CD8-positive, alpha-beta memory T cell (primary cell): ENCODE measurements around the gene MYO7B. TPM values are rescaled to one million over a fixed set of nuclear protein-coding genes. Genes with fewer than 3 reads are reported as not detected.

ENCODE experiments used
- CTCF ChIA-PET: fragments of 350-600 bp; sonication (Branson Sonifier 250); formaldehyde crosslinking; loops from one replicate; lab custom pipeline; 2021; ENCODE audit warnings: antibody characterized with exemption; lab: Charles Lee
- POLR2A ChIA-PET: fragments of 350-600 bp; sonication (Branson Sonifier 250); formaldehyde crosslinking; loops from one replicate; lab custom pipeline; 2021; ENCODE audit warnings: antibody characterized with exemption; lab: Charles Lee
- DNase-seq, 5 donors: peaks; one replicate each; pipeline versions ENCODE4 v3.0.0 to v3.0.0-alpha.2; 2020 to 2022; ENCODE audit warnings: mixed read lengths in 1 of 5
- H3K27ac ChIP-seq: one replicate; pipeline ENCODE4 v1.7.0; 2013; ENCODE audit warnings: low read depth, mild to moderate bottlenecking, low read length, moderate library complexity
- H3K27me3 ChIP-seq: 2 replicates; pipeline ENCODE4 v1.7.0; 2013; ENCODE audit warnings: low read length, mild to moderate bottlenecking; ENCODE audit not compliant: insufficient read depth, poor library complexity, severe bottlenecking
- H3K36me3 ChIP-seq: 2 replicates; pipeline ENCODE4 v1.7.0; 2013; ENCODE audit warnings: mild to moderate bottlenecking, low read length, moderate library complexity; ENCODE audit not compliant: insufficient read depth
- H3K4me1 ChIP-seq: 2 replicates; pipeline ENCODE4 v1.7.0; 2013; ENCODE audit warnings: mild to moderate bottlenecking, low read length, moderate library complexity; ENCODE audit not compliant: insufficient read depth
- H3K4me3 ChIP-seq: 2 replicates; pipeline ENCODE4 v1.7.0; 2013; ENCODE audit warnings: mild to moderate bottlenecking, low read length
- H3K9me3 ChIP-seq: 2 replicates; pipeline ENCODE4 v1.7.0; 2013; ENCODE audit warnings: mild to moderate bottlenecking, low read length
- H3K27ac Mint-ChIP-seq, 8 donors: one replicate each; pipeline ENCODE4 v1.8.0; 2020 to 2021; ENCODE audit warnings: mixed read lengths in 8 of 8, mild to moderate bottlenecking in 6 of 8, inconsistent platforms in 3 of 8, moderate library complexity in 3 of 8
- H3K27me3 Mint-ChIP-seq, 2 donors: one replicate each; pipeline ENCODE4 v1.8.0; 2020 to 2021; ENCODE audit warnings: mixed read lengths in 2 of 2, mild to moderate bottlenecking in 1 of 2, moderate library complexity in 1 of 2
- H3K36me3 Mint-ChIP-seq, 3 donors: one replicate each; pipeline ENCODE4 v1.8.0; 2020 to 2021; ENCODE audit warnings: mixed read lengths in 3 of 3, inconsistent platforms in 1 of 3, mild to moderate bottlenecking in 1 of 3
- H3K4me1 Mint-ChIP-seq, 3 donors: one replicate each; pipeline ENCODE4 v1.8.0; 2020 to 2021; ENCODE audit warnings: mixed read lengths in 3 of 3, inconsistent platforms in 1 of 3, mild to moderate bottlenecking in 1 of 3
- H3K4me3 Mint-ChIP-seq, 7 donors: one replicate each; pipeline ENCODE4 v1.8.0; 2020 to 2021; ENCODE audit warnings: mixed read lengths in 7 of 7, mild to moderate bottlenecking in 6 of 7, moderate library complexity in 4 of 7, inconsistent platforms in 2 of 7
- H3K9me3 Mint-ChIP-seq, 5 donors: one replicate each; pipeline ENCODE4 v1.8.0; 2020 to 2022; ENCODE audit warnings: mixed read lengths in 5 of 5, mild to moderate bottlenecking in 3 of 5, moderate library complexity in 2 of 5, inconsistent platforms in 1 of 5
- polyA plus RNA-seq: library from polyadenylated mRNA; unstranded; fragments of 300-500 nt; fragmentation: Illumina TruSeq; gene quantifications from one replicate; pipeline ENCODE4 v1.2.3, GENCODE V29; 2021
- total RNA-seq, 2 experiments: library from RNA; stranded (reverse); gene quantifications; one replicate each; pipeline ENCODE4 v1.2.3, GENCODE V29; 2021

MYO7B gene
- total and polyA plus RNA-seq, 3 experiments from 2014 or later = not detected

DNA sequence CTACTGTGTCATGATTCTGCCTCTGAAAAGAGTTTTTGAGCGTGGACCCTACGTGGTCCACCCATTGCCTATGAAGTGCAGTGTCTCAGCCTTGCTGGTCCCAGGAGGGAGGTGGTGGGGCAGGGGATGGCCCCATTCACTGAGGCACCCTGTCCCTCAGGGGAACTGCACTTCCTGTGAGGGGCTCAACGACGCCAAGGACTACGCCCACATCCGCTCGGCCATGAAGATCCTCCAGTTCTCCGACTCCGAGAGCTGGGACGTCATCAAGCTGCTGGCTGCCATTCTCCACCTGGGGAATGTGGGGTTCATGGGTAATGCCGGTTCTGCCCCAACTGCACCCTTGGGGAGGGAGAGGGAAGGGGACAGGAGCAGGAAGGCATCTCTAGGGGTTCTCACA lies 42.5 kb downstream of the MYO7B start:
- POLR2A ChIA-PET = no interaction called here
- no peak for DNase-seq
- H3K27me3 ChIP-seq = peaks cover 3% of the 10 kb centered on the region
- no peak overlapping the region for H3K4me3 ChIP-seq
- no peaks in the 10 kb centered on the region for H3K36me3 ChIP-seq
- peaks cover 0 to 5% (median 3%) of the 10 kb centered on the region in 3 donors for H3K4me1 Mint-ChIP-seq
- peaks cover 7% of the 10 kb centered on the region for H3K4me1 ChIP-seq
- H3K9me3 ChIP-seq = no peaks in the 10 kb centered on the region
- H3K27me3 Mint-ChIP-seq = peaks cover 2 to 6% of the 10 kb centered on the region in 2 donors
- peak overlapping the region in 1 of 8 donors; percentile 57 for H3K27ac Mint-ChIP-seq
- no peak overlapping the region for H3K4me3 Mint-ChIP-seq
- no peak overlapping the region for H3K27ac ChIP-seq
- no peaks in the 10 kb centered on the region for H3K9me3 Mint-ChIP-seq
- CTCF ChIA-PET = no interaction called here
- H3K36me3 Mint-ChIP-seq = no peaks in the 10 kb centered on the region

- no peak overlapping the region for H3K27ac Mint-ChIP-seq
- H3K36me3 Mint-ChIP-seq = no peaks in the 10 kb centered on the region
- H3K4me3 Mint-ChIP-seq = no peak overlapping the region
- H3K27me3 Mint-ChIP-seq = peaks cover 2 to 7% of the 10 kb centered on the region in 2 donors
- Histone ChIP-seq H3K4me3 (no peak overlapping the region), H3K36me3 (no peaks in the 10 kb centered on the region), H3K27ac (no peak overlapping the region), H3K9me3 (no peaks in the 10 kb centered on the region), H3K27me3 (peaks cover 3% of the 10 kb centered on the region), H3K4me1 (peaks cover 7% of the 10 kb centered on the region)
- no peak for DNase-seq
- no peaks in the 10 kb centered on the region for H3K9me3 Mint-ChIP-seq
- CTCF ChIA-PET = no interaction called here
- peaks cover 0 to 5% (median 3%) of the 10 kb centered on the region in 3 donors for H3K4me1 Mint-ChIP-seq
- POLR2A ChIA-PET = no interaction called here
Observed at GRCh38 chr2:127578411-127578810, 42.9 kb downstream of the MYO7B start.

DNA sequence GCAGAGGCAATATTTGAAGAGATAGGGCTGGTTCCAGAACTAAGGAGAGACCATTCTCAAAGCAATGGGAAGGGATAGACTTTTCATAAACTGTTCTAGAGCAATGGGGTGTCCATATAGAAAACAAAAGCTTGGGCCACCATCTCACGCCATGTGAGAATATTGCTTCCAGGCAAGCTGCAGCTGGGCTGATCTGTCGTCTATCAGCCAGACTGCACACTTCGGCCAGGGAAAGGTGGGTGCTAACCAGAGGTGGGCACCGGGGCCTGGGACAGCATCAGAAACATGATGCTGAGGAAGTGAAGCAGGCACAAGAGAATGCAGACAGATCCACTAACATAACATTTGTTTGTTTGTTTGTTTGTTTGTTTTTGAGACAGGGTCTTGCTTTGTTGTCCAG lies 43.7 kb downstream of the MYO7B start:
- H3K27me3 Mint-ChIP-seq = peaks cover 2 to 9% of the 10 kb centered on the region in 2 donors
- H3K36me3 Mint-ChIP-seq = no peaks in the 10 kb centered on the region
- no peaks in the 10 kb centered on the region for H3K9me3 ChIP-seq
- no peak overlapping the region for H3K4me3 ChIP-seq
- no peaks in the 10 kb centered on the region for H3K36me3 ChIP-seq
- peaks cover 7% of the 10 kb centered on the region for H3K4me1 ChIP-seq
- DNase-seq = no peak
- no peak overlapping the region for H3K27ac ChIP-seq
- H3K9me3 Mint-ChIP-seq = no peaks in the 10 kb centered on the region
- H3K4me1 Mint-ChIP-seq = peaks cover 0 to 5% (median 3%) of the 10 kb centered on the region in 3 donors
- ChIA-PET CTCF (no interaction called here), POLR2A (no interaction called here)
- peaks cover 3% of the 10 kb centered on the region for H3K27me3 ChIP-seq
- H3K4me3 Mint-ChIP-seq = no peak overlapping the region
- peak overlapping the region in 2 of 8 donors; percentile 9 to 78 for H3K27ac Mint-ChIP-seq

DNA sequence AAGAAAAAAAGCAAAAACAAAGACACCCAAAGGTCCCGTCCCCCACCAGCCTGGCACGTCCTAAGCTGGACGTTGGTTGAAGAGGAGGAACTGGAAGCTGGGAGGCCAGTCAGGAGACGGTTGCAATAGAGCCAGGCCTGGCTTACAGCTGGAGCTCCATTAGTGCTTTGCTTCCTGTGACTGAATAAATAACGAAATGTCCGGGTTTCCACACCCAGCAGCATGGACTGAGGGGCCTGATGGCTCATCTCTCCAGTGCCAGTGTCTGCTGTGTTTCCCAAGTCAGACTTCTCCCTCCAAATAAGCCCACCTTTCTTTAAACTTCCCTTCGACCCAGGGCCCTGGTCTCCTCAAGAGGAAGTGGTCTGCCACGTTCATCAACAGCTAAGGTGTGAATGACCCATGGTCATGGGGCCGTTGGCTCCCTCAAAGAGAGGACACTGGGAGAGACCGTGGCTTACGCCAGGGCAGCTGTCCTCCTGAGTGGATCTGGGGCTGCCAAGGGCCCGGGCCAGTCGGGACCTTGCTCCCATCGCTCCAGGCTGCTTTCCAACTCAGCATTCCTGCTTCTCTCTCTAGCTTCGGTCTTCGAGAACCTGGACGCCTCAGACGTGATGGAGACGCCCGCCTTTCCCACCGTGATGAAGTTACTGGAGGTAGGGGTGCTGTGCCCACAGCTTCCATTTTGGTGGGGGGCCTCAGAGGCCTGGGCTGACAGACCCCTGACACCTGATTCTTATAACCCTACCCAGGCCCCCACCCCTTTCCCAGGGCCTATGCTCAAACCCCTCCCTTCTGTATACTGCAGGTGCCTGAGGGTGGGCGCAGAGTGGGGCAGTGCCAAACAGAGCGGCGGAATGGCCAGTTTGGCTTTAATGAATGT lies 44.9 kb downstream of the MYO7B start:
- H3K9me3 ChIP-seq = no peaks in the 10 kb centered on the region
- H3K27ac Mint-ChIP-seq = no peak overlapping the region
- peaks cover 7% of the 10 kb centered on the region for H3K4me1 ChIP-seq
- no peak for DNase-seq
- peaks cover 3% of the 10 kb centered on the region for H3K27me3 ChIP-seq
- no peak overlapping the region for H3K4me3 ChIP-seq
- peaks cover 2 to 9% of the 10 kb centered on the region in 2 donors for H3K27me3 Mint-ChIP-seq
- POLR2A ChIA-PET = no interaction called here
- no peaks in the 10 kb centered on the region for H3K36me3 ChIP-seq
- H3K4me1 Mint-ChIP-seq = peaks cover 0 to 1% (median 0%) of the 10 kb centered on the region in 3 donors
- CTCF ChIA-PET = no interaction called here
- no peak overlapping the region for H3K27ac ChIP-seq
- H3K9me3 Mint-ChIP-seq = no peaks in the 10 kb centered on the region
- H3K4me3 Mint-ChIP-seq = no peak overlapping the region
- no peaks in the 10 kb centered on the region for H3K36me3 Mint-ChIP-seq

DNA sequence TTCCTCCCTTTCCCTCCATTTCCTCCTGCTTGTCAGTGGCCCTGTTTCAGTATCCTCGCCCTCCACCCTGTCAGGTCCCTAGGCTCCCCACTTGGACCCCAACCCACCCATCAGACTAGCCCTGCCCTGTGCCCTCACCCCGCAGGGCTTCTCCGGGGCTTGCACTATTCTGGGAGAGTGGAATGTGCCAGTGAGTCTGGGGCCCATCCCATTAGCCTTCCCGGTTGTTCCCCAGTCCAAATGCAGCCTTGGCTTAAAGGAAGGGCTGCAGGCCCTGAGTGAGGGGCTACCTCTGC lies 45.5 kb downstream of the MYO7B start:
- H3K4me1 ChIP-seq = peaks cover 2% of the 10 kb centered on the region
- H3K4me1 Mint-ChIP-seq = no peaks in the 10 kb centered on the region
- H3K4me3 ChIP-seq = no peak overlapping the region
- no peak for DNase-seq
- H3K27ac Mint-ChIP-seq = peak overlapping the region in 1 of 8 donors; percentile 26
- no peak overlapping the region for H3K4me3 Mint-ChIP-seq
- peaks cover 2 to 9% of the 10 kb centered on the region in 2 donors for H3K27me3 Mint-ChIP-seq
- ChIA-PET POLR2A (no interaction called here), CTCF (no interaction called here)
- H3K9me3 Mint-ChIP-seq = no peaks in the 10 kb centered on the region
- peaks cover 3% of the 10 kb centered on the region for H3K27me3 ChIP-seq
- H3K27ac ChIP-seq = no peak overlapping the region
- no peaks in the 10 kb centered on the region for H3K36me3 ChIP-seq
- H3K36me3 Mint-ChIP-seq = no peaks in the 10 kb centered on the region
- H3K9me3 ChIP-seq = no peaks in the 10 kb centered on the region

DNA sequence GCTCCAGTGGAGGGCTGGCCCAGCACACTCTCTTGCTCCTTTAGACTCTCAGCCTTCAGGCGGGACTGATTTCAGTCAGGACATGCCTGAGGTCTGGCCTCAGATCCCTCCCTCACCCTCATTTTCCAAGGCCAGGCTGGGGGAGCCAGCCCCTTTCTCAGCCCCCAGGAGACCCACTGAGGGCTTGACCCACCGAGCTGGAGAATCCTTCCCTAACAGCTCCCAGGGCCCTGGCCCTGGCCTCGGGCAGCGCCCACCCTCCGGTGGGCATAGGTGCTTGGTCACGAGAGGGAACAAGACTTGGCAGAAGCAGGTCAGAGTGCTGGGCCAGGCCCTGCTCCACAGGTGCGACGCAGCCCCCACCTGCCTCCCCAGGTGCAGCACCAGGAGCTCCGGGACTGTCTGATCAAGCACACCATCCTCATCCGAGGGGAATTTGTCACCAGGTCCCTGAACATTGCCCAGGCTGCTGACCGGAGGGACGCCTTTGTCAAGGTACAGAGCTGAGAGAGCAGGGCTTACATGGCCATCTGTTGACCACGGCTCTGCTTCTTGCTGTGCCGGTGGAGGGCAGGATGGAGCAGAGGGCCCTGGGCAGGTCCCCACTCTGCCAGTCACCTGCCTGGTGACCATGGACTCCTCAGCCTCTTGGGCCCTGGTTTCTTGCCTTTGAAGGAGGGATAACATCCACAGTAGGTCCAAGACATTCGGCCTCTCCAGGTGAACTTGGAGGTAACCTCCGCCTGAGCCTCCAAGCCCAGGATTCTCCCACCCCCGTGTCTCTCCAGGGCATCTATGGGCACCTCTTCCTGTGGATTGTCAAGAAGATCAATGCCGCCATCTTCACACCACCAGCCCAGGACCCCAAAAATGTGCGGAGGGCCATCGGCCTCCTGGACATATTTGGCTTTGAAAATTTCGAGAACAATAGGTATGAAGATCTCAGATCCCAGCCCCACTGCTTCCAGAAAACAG lies 46.3 kb downstream of the MYO7B start:
- Histone ChIP-seq H3K27ac (no peak overlapping the region), H3K36me3 (no peaks in the 10 kb centered on the region), H3K4me3 (no peak overlapping the region), H3K9me3 (no peaks in the 10 kb centered on the region), H3K27me3 (peaks cover 3% of the 10 kb centered on the region), H3K4me1 (no peaks in the 10 kb centered on the region)
- ChIA-PET POLR2A (no interaction called here), CTCF (no interaction called here)
- no peak overlapping the region for H3K4me3 Mint-ChIP-seq
- H3K27me3 Mint-ChIP-seq = peaks cover 3 to 9% of the 10 kb centered on the region in 2 donors
- no peak overlapping the region for H3K27ac Mint-ChIP-seq
- no peaks in the 10 kb centered on the region for H3K9me3 Mint-ChIP-seq
- H3K4me1 Mint-ChIP-seq = no peaks in the 10 kb centered on the region
- no peaks in the 10 kb centered on the region for H3K36me3 Mint-ChIP-seq
- no peak for DNase-seq

DNA sequence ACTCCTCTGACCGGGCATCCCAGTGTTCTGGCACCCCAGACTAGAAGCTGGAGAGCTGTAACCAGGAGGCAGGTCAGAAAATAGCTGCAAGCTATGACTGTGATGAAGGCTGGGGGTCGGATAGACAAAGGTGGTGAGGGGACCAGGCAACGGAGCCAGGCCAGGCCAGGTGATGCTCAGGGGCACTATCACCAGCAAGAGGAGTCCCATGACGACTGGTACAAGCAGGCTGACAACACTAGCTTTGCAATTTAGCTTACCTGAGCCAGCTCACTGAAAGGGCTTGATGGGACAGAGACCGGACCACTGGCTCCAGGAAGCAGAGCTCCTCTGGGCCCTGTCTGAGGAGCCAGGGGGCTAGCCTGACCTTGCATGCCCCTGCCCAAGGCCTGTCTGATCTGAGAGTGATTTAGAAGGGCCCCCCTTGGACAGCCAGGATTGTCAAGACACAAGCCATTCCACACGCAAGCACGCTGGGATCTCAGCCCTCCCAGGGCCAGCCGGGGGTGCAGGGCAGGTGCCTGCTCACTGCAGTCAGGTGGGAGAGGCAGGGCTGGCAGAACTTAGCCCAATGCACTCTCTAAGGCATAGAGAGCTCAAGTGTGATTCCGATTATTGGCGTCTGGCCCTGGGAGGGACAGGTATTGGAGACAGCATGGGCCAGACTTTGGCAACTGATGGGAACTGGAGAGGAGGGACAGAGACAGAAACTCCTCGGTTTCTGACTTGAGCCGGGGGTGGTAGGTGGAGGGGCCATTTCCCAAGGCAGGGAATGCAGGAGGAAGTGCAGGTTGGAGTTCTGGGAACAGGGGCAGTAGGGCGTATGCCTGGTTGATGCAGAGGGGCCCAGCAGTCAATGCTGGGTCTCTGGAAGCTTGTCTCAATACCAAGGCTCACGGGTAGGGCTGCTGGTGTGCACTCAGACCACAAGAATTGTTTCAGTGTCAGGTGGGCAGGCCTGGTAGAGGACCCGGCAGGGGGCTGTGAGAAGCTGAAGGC lies 47.7 kb downstream of the MYO7B start:
- Histone ChIP-seq H3K4me1 (no peaks in the 10 kb centered on the region), H3K27me3 (no peaks in the 10 kb centered on the region), H3K27ac (no peak overlapping the region), H3K36me3 (no peaks in the 10 kb centered on the region), H3K4me3 (no peak overlapping the region), H3K9me3 (no peaks in the 10 kb centered on the region)
- H3K4me1 Mint-ChIP-seq = no peaks in the 10 kb centered on the region
- no peak for DNase-seq
- H3K9me3 Mint-ChIP-seq = no peaks in the 10 kb centered on the region
- H3K27ac Mint-ChIP-seq = peak overlapping the region in 1 of 8 donors; percentile 37
- no peaks in the 10 kb centered on the region for H3K36me3 Mint-ChIP-seq
- ChIA-PET CTCF (no interaction called here), POLR2A (no interaction called here)
- H3K27me3 Mint-ChIP-seq = peaks cover 1 to 9% of the 10 kb centered on the region in 2 donors
- no peak overlapping the region for H3K4me3 Mint-ChIP-seq
